Measurements from ENCODE around the gene C17orf50.

The C17orf50 gene

DNA sequence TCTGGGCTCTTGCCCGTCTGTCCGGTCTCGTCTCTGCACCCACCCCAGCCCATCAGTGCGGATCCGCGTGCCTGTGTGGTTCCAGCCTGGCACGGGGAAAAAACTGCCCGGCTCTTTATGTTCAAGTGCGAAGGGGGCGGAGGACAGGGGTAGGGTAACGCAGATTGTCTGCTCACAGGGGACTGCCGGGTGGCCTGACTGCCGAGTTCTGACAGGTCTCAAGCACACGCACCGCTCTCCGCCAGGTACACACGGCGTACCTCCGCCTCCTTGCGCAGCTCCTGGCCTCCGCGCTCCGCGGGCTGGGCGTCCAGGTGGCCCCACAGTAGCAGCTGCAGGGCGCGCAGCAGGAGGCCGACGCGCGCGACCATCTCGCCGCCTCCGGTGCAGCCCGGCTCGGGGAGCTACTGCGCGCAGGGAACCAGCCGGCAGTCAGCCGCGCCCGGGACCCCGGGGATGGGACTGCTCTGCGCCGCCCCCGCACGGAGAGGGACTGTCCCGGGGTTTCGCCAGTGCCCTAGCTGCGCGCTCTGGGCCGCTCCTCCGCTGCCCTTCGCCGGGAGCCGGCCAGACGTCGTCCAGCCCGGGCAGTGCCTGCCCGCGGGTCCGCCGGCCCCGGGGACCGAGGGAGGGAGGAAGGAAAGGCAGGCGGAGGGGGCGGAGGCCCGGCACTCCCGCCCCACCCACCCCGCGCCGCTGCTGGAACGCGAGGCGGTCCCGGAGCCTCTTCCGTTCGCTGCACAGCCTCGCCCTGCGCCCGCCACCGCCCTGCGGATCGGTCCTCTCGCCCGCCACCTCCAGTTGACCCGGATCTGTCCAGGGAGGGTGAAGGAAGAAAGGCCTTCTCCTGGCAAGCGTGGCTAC, 34.6 kb downstream of the C17orf50 start, which contains the start of gene MMP28:
Gene MMP28 (minus strand): TSS at position 635 of the 864 bp plus-strand sequence. CDS start 264 bp downstream, at position 371.
- no peak for DNase-seq (ENCODE audit: low read depth)

DNA sequence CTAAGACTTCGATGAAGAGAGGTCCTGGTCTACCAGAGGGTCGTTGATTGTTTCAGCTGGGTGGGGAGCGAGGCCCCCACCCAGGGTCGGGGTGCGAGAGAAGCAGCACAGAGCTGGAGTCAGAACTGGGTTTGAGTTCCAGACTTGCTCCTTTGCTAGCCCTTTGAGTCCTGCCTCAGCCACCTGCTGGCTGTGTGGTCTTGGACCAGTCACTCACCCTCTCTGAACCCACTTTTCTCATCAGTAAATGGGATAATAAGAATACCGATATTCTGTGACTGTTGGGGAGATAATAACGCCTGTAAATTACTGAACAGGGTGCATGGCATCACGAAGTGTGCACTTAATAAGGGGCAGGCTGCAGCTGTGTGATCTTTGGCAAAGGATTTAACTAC, 35.2 kb downstream of the C17orf50 start:
- H3K4me3 ChIP-seq (ENCODE audit: low read length) = peak overlapping the region; percentile 48
- TF ChIP-seq, protein P1, sequence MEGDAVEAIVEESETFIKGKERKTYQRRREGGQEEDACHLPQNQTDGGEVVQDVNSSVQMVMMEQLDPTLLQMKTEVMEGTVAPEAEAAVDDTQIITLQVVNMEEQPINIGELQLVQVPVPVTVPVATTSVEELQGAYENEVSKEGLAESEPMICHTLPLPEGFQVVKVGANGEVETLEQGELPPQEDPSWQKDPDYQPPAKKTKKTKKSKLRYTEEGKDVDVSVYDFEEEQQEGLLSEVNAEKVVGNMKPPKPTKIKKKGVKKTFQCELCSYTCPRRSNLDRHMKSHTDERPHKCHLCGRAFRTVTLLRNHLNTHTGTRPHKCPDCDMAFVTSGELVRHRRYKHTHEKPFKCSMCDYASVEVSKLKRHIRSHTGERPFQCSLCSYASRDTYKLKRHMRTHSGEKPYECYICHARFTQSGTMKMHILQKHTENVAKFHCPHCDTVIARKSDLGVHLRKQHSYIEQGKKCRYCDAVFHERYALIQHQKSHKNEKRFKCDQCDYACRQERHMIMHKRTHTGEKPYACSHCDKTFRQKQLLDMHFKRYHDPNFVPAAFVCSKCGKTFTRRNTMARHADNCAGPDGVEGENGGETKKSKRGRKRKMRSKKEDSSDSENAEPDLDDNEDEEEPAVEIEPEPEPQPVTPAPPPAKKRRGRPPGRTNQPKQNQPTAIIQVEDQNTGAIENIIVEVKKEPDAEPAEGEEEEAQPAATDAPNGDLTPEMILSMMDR (conservative IDR thresholded peaks at IDR 0.05; ENCODE audit: low read depth, low read length) = no peak

More for the DNA sequence above, 34.6 kb downstream of the C17orf50 start, which contains the start of gene MMP28:
- H3K4me3 ChIP-seq (ENCODE audit: low read length) = peak within 1 kb of the TSS; percentile 48
- TF ChIP-seq, protein P1 (conservative IDR thresholded peaks at IDR 0.05; ENCODE audit: low read depth, low read length) = no peak

DNA sequence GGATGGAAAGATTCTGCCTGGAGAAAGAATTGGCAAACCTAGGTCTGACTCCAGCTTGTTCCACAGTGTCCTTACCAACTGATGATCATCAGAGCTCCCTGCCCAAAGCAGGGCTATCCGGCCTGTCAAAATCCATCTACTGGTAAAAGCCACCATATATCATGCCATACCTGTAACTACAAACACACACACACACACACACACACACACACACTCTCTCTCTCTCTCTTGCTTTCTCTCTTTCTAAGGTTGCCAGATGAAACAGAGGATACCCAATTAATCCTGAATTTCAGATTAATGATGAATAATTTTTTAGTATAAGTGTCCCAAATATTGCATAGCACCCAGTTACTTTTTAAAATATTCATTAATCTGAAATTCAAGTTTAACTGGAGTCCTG, 36.3 kb downstream of the C17orf50 start:
- DNase-seq (ENCODE audit: low read depth) = no peak
- no peak overlapping the region for H3K4me3 ChIP-seq (ENCODE audit: low read length)
- TF ChIP-seq, protein P1 (conservative IDR thresholded peaks at IDR 0.05; ENCODE audit: low read depth, low read length) = no peak

More for the DNA sequence above, 35.2 kb downstream of the C17orf50 start:
- DNase-seq (ENCODE audit: low read depth) = no peak

DNA sequence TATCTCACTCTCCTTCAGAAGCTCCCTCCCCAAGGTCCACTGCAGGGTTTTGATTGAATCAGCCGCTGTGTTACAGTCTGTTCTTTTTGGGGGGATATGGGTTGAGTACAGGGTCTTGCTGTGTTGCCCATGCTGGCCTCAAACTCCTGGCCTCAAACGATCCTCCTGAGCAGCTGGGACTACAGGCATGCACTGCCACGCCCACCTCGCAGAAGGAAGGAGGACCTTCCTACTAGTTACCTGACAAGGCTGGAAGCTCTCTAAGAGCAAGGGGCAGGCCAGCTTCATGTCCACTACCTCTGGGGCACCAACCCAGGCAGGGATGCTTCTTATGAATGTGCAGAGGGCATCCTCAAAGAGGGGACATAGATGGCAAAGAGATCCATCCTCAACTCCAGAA, 36.7 kb downstream of the C17orf50 start:
- H3K4me3 ChIP-seq (ENCODE audit: low read length) = no peak overlapping the region
- DNase-seq (ENCODE audit: low read depth) = no peak
- TF ChIP-seq, protein P1 (conservative IDR thresholded peaks at IDR 0.05; ENCODE audit: low read depth, low read length) = no peak

DNA sequence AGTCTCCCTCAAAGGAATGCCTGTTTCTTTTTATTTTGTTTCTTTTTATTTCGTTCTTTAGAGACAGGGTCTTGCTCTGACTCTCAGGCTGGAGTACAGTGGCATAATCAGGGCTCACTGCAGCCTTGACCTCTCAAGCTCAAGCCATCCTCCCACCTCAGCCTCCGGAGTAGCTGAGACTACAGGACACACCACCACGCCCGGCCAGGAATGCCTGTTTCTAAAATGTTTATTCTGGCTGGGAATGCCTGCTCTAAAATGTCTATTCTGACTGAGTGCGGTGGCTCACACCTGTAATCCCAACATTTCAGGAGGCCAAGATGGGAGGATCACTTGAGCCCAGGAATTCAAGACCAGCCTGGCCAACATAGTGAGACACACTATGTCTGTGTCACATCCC, 37.2 kb downstream of the C17orf50 start:
- TF ChIP-seq, protein P1 (conservative IDR thresholded peaks at IDR 0.05; ENCODE audit: low read depth, low read length) = no peak
- no peak overlapping the region for H3K4me3 ChIP-seq (ENCODE audit: low read length)
- no peak for DNase-seq (ENCODE audit: low read depth)

DNA sequence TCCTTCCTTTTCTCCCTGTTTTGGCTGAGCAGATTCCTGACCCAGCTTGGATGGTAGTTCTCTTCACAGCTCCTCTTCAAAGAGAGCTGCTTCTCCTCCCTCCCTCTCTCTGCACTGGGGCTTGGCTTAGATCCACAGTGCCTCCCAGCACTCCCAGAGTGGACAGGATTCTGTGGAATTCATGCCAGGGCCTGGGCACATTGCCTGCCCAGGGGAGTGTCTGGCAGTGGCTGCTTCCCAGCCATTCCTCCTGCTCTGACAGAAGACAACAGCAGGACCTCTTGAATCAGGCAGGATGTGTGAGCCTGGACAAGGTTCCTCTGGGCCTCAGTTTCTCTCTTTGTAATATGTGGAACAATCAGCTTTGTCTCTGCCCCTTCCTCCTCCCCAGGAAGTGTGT, 39.3 kb downstream of the C17orf50 start:
- TF ChIP-seq, protein P1 (conservative IDR thresholded peaks at IDR 0.05; ENCODE audit: low read depth, low read length) = no peak
- DNase-seq (ENCODE audit: low read depth) = no peak

More for the DNA sequence above, 39.3 kb downstream of the C17orf50 start:
- no peak overlapping the region for H3K4me3 ChIP-seq (ENCODE audit: low read length)
